ENCODE measurements around the gene PPP1R13L. TPM values are rescaled to one million over a fixed set of nuclear protein-coding genes. Genes with fewer than 3 reads are reported as not detected.
A peak's percentile ranks its signal among the peaks of the same experiment; 100 is the strongest.
"Not testable (repeated sequence)": the region's sequence is repeated elsewhere in the genome, so short reads cannot be mapped to it uniquely, and the experiment has no call there.

PPP1R13L gene
- total RNA-seq, 2 experiments from 2014 or later, result 15.2 to 17.8 TPM

- no peak overlapping the region for H3K4me3 Mint-ChIP-seq
- H3K36me3 Mint-ChIP-seq (ENCODE audit: low read depth), result no peaks in the 10 kb centered on the region
- POLR2A ChIA-PET, result interaction anchor here (0.6 kb wide), 1 partner anchor 236 kb away, joined by 3 read pairs; no protein-coding TSS in a partner anchor
- H3K27me3 Mint-ChIP-seq, result peaks cover 12% of the 10 kb centered on the region
- ATAC-seq (no peak), DNase-seq (no peak)
- peaks cover 2% of the 10 kb centered on the region for H3K4me1 Mint-ChIP-seq
- intact Hi-C loops (cut with DNase I, micrococcal nuclease), result no loop called here
- no peak overlapping the region for H3K27ac Mint-ChIP-seq
- H3K9me3 Mint-ChIP-seq (ENCODE audit: low read depth), result no peaks in the 10 kb centered on the region
- CTCF ChIA-PET, result interaction anchor here (0.7 kb wide), 1 partner anchor 29 kb away, joined by 3 read pairs; no protein-coding TSS in a partner anchor
These were observed 60.0 kb downstream of the PPP1R13L start for GRCh38 chr19:45344621-45345505.

DNA sequence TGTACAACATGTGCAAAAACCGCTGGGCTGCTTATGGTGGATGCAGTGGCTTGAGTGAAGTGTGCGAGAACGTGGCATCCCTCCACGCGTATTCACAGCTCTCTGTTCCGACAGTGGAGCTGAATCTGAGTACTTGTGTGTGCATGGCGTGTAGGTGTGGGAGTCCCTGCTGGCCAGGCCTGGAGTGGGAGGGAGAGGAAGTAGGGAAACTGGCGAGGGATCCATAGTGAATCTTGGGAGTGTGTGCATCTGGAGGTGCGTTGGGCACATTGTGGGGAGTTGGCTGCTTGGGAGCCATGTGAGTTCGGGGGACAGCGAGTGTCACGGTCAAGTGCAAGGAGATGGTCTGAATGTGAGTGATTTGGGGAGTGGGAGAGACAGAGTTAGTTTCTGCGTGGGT lies 62.0 kb downstream of the PPP1R13L start:
- no peaks in the 10 kb centered on the region for H3K9me3 Mint-ChIP-seq (ENCODE audit: low read depth)
- no peak overlapping the region for H3K27ac Mint-ChIP-seq
- ATAC-seq (no peak), DNase-seq (no peak)
- peaks cover 16% of the 10 kb centered on the region for H3K27me3 Mint-ChIP-seq
- H3K4me1 Mint-ChIP-seq, result peaks cover 6% of the 10 kb centered on the region
- intact Hi-C loops (cut with DNase I, micrococcal nuclease), result no loop called here
- ChIA-PET CTCF (interaction anchor here (1.1 kb wide), 1 partner anchor 93 kb away, joined by 4 read pairs; no protein-coding TSS in a partner anchor), POLR2A (no interaction called here)
- H3K36me3 Mint-ChIP-seq (ENCODE audit: low read depth), result no peaks in the 10 kb centered on the region
- no peak overlapping the region for H3K4me3 Mint-ChIP-seq

GRCh38 chr19:45340899-45341453 lies 63.9 kb downstream of the PPP1R13L start:
- ChIA-PET POLR2A (interaction anchor here (0.5 to 0.6 kb wide), 2 partner anchors 25 to 1619 kb away, joined by 3 to 4 read pairs; no protein-coding TSS in a partner anchor), CTCF (no interaction called here)
- no peaks in the 10 kb centered on the region for H3K9me3 Mint-ChIP-seq (ENCODE audit: low read depth)
- no peak overlapping the region for H3K4me3 Mint-ChIP-seq
- DNase-seq, result peak; percentile 29
- peaks cover 6% of the 10 kb centered on the region for H3K4me1 Mint-ChIP-seq
- intact Hi-C loops (cut with DNase I, micrococcal nuclease), result loop anchor here in 1 of 2 experiments (1.0 kb wide), 1 partner anchor 29 kb away; the partner anchor contains the start of gene ERCC2
- peaks cover 18% of the 10 kb centered on the region for H3K27me3 Mint-ChIP-seq
- H3K36me3 Mint-ChIP-seq (ENCODE audit: low read depth), result no peaks in the 10 kb centered on the region
- peak; percentile 30 for ATAC-seq
- no peak overlapping the region for H3K27ac Mint-ChIP-seq

GRCh38 chr19:45340232-45340898 lies 64.5 kb downstream of the PPP1R13L start, which contains the start of gene KLC3:
TSS of gene KLC3 (plus strand) at chr19:45340750. CDS start at chr19:45345542, 4,792 bp downstream.
- CTCF ChIA-PET, result interaction anchor here (1.8 to 2.8 kb wide), 2 partner anchors 91 to 616 kb away, joined by 4 to 13 read pairs; no protein-coding TSS in a partner anchor
- POLR2A ChIA-PET, result interaction anchor here (0.6 kb wide), 1 partner anchor 326 kb away, joined by 7 read pairs; no protein-coding TSS in a partner anchor

DNA sequence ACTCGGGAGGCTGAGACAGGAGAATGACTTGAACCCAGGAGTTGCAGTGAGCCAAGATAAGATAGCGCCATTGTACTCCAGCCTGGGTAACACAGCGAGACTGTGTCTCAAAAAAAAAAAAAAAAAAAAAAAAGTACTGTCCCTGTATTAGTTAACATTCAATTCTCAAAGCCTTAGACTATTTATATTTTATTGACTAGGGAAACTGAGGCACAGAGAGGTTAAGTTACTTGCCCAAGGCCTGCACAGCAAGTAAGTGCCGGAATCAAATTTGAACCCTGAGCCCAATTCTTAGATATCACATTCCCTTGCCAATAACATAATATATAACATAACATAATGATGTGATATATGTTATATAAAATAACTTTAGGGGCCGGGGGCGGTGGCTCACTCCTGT lies 65.2 kb downstream of the PPP1R13L start:
- ChIA-PET CTCF (interaction anchor here (0.7 to 2.8 kb wide), 12 partner anchors 10 to 616 kb away, joined by 3 to 13 read pairs (median 3); no protein-coding TSS in a partner anchor), POLR2A (no interaction called here)
- Mint-ChIP-seq H3K4me3 (no peak overlapping the region), H3K27ac (no peak overlapping the region), H3K36me3 (ENCODE audit: low read depth) (no peaks in the 10 kb centered on the region), H3K9me3 (ENCODE audit: low read depth) (no peaks in the 10 kb centered on the region), H3K4me1 (peaks cover 6% of the 10 kb centered on the region), H3K27me3 (peaks cover 15% of the 10 kb centered on the region)
- intact Hi-C loops (cut with DNase I, micrococcal nuclease), result loop anchor here (1.0 to 5.0 kb wide), 4 partner anchors 31 to 437 kb away; partner anchors contain the start of genes ERCC2 (in 1 of the 2) and MARK4 (in 1 of the 2)
- ATAC-seq (no peak), DNase-seq (no peak)

More at GRCh38 chr19:45340232-45340898, 64.5 kb downstream of the PPP1R13L start, which contains the start of gene KLC3:
- DNase-seq, result peak; percentile 65
- H3K36me3 Mint-ChIP-seq (ENCODE audit: low read depth), result no peaks in the 10 kb centered on the region
- peak within 1 kb of the TSS; percentile 25 for H3K4me3 Mint-ChIP-seq
- H3K9me3 Mint-ChIP-seq (ENCODE audit: low read depth), result no peaks in the 10 kb centered on the region
- peaks cover 6% of the 10 kb centered on the region for H3K4me1 Mint-ChIP-seq
- peak; percentile 29 for ATAC-seq
- no peak within 1 kb of the TSS for H3K27ac Mint-ChIP-seq
- H3K27me3 Mint-ChIP-seq, result peaks cover 18% of the 10 kb centered on the region
- intact Hi-C loops (cut with DNase I, micrococcal nuclease), result loop anchor here in 1 of 2 experiments (1.0 kb wide), 1 partner anchor 30 kb away; the partner anchor contains the start of gene ERCC2

- H3K27ac Mint-ChIP-seq, result no peak overlapping the region
- intact Hi-C loops (cut with DNase I, micrococcal nuclease), result loop anchor here (5.0 kb wide), 2 partner anchors 84 to 434 kb away; partner anchors contain the start of gene MARK4 (in 1 of the 2)
- ATAC-seq (no peak), DNase-seq (no peak)
- ChIA-PET POLR2A (no interaction called here), CTCF (interaction anchor here (0.6 to 1.9 kb wide), 2 partner anchors 149 to 158 kb away, joined by 3 to 5 read pairs; partner anchors contain the start of genes BLOC1S3 and TRAPPC6A)
- no peaks in the 10 kb centered on the region for H3K36me3 Mint-ChIP-seq (ENCODE audit: low read depth)
- H3K27me3 Mint-ChIP-seq, result peaks cover 10% of the 10 kb centered on the region
- H3K9me3 Mint-ChIP-seq (ENCODE audit: low read depth), result no peaks in the 10 kb centered on the region
- peaks cover 6% of the 10 kb centered on the region for H3K4me1 Mint-ChIP-seq
- H3K4me3 Mint-ChIP-seq, result no peak overlapping the region
These were observed 68.1 kb downstream of the PPP1R13L start for GRCh38 chr19:45336696-45337251.

DNA sequence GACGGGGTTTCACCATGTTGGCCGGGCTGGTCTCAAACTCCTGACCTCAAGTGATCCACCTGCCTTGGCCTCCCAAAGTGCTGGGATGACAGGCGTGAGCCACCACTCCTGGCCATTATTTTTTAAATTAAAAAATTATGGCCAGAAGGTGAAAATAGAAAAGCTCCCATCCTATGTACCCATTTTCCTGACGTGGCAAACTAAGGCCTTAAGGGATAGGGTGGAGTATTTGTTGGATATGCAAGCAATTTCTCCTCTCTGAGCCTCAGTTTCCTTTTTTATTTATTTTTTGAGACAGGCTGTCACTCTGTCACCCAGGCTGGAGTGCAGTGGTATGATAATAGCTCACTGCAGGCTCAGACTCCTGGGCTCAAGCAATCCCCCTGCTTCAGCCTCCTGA lies 70.0 kb downstream of the PPP1R13L start:
- H3K4me1 Mint-ChIP-seq; POLR2A ChIA-PET; ATAC-seq; DNase-seq; H3K9me3 Mint-ChIP-seq (ENCODE audit: low read depth); H3K27ac Mint-ChIP-seq; H3K36me3 Mint-ChIP-seq (ENCODE audit: low read depth); H3K27me3 Mint-ChIP-seq; H3K4me3 Mint-ChIP-seq: not testable (repeated sequence)
- CTCF ChIA-PET, result interaction anchor here (0.6 to 1.1 kb wide), 3 partner anchors 33 to 1061 kb away, joined by 3 read pairs; no protein-coding TSS in a partner anchor
- intact Hi-C loops (cut with DNase I, micrococcal nuclease), result loop anchor here (5.0 kb wide), 2 partner anchors 83 to 433 kb away; partner anchors contain the start of gene MARK4 (in 1 of the 2)

DNA sequence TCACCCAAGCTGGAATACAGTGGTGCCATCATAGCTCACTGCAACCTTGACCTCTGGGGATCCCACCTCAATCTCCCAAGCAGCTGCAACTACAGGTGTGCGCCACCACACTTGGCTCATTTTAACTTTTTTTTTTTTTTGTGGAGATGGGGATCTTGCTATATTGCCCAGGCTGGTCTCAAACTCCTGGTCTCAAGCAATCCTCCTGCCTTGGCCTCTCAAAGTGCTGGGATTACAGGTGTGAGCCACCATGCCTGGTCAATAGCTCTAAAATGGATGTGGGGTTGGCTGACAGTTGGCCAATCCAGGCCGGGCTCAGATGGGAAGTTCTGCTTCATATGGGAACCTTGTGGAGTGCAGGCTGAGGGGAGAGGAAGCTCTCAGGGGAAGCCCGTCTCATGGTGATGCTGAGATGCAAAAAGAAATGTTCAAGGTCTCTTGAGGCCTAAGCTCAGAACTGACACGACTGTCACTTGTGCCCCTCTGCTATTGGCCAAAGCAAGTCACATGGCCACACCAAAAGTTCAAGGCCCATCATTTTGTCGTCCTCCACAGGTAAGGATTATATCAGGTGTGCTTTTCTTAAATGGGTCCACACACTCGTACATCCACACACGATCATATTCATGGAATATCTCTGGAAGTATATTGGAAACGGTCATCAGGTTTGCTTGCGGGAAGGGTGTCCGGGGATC lies 71.1 kb downstream of the PPP1R13L start:
- Mint-ChIP-seq H3K27me3 (peaks cover 4% of the 10 kb centered on the region), H3K9me3 (ENCODE audit: low read depth) (no peaks in the 10 kb centered on the region), H3K36me3 (ENCODE audit: low read depth) (no peaks in the 10 kb centered on the region), H3K4me1 (peaks cover 3% of the 10 kb centered on the region), H3K27ac (no peak overlapping the region), H3K4me3 (no peak overlapping the region)
- ChIA-PET CTCF (interaction anchor here (0.6 to 0.7 kb wide), 3 partner anchors 151 to 1062 kb away, joined by 3 to 4 read pairs (median 3); no protein-coding TSS in a partner anchor), POLR2A (no interaction called here)
- intact Hi-C loops (cut with DNase I, micrococcal nuclease), result no loop called here
- no peak for DNase-seq
- no peak for ATAC-seq

DNA sequence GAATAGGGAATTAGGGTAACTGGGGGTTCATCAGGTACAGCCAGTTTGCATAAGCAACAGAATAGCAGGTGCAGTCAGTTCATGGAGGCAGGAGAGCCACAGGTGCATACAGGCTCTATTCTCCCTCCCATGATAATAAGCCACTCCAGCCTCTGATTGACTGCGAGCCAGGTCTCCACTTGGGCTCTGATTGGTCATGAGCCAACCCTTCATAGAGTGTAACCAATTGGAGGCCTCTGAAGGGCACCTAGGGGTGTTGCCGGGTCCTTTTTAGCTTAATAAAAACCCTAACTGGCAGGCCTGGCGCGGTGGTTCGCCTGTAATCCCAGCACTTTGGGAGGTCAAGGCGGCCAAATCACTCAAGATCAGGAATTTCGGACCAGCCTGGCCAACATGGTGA lies 73.5 kb downstream of the PPP1R13L start:
- intact Hi-C loops (cut with DNase I, micrococcal nuclease), result no loop called here
- H3K4me3 Mint-ChIP-seq, result no peak overlapping the region
- H3K4me1 Mint-ChIP-seq, result no peaks in the 10 kb centered on the region
- H3K27ac Mint-ChIP-seq, result no peak overlapping the region
- H3K9me3 Mint-ChIP-seq (ENCODE audit: low read depth), result no peaks in the 10 kb centered on the region
- CTCF ChIA-PET, result no interaction called here
- no peaks in the 10 kb centered on the region for H3K36me3 Mint-ChIP-seq (ENCODE audit: low read depth)
- no peak for ATAC-seq
- POLR2A ChIA-PET, result no interaction called here
- DNase-seq, result no peak
- H3K27me3 Mint-ChIP-seq, result no peaks in the 10 kb centered on the region

Data from activated CD4-positive, alpha-beta T cell treated with anti-CD3 and anti-CD28 coated beads for 36 hours (primary cell).